Ramos (cell line): Measurements from ENCODE around the gene ADAM12.

Experiments
- in situ Hi-C: fragments of 300-500 bp; cut with MboI; formaldehyde crosslinking; loops from one replicate; pipeline ENCODE4 v1.14.3; 2022; ENCODE audit warnings: low sequenced_read_pairs; ENCODE audit not compliant: unreplicated experiment

Gene ADAM12

GRCh38 chr10:126128581-126128980, 259.7 kb downstream of the ADAM12 start:
- in situ Hi-C loops = no loop called here

GRCh38 chr10:126127481-126128029, 260.7 kb downstream of the ADAM12 start:
- in situ Hi-C loops = no loop called here

- in situ Hi-C loops = no loop called here
Observed at GRCh38 chr10:126126866-126127265, 261.4 kb downstream of the ADAM12 start.

GRCh38 chr10:126126023-126126422, 262.3 kb downstream of the ADAM12 start:
- in situ Hi-C loops = no loop called here

DNA sequence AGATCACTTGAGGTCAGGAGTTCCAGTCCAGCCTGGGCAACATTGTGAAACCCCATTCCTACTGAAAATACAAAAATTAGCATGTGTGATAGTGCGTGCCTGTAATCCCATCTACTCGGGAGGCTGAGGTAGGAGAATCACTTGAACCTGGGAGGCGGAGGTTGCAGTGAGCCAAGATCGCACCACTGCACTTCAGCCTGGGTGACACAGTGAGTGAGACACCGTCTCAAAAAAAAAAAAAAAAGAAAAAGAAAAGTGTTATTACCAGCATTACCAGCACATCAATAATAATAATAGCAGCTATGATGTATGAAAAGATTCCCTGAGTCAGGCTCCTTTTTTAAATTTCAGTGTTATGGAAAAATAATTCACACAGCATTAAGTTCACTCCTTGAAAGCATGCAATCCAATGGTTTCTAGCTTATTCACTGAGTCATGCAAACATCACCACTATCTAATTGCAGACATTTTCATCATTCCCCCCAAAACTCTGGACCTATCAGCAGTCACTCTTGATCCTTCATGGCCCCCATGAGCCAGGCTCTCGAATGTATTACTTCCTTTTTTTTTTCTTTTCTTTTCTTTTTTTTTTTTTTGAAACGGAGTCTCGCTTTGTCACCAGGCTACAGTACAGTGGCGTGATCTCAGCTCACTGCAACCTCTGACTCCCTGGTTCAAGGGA, 263.5 kb downstream of the ADAM12 start:
- in situ Hi-C loops = no loop called here

- in situ Hi-C loops = no loop called here
Observed at GRCh38 chr10:126124046-126124445, 264.2 kb downstream of the ADAM12 start.

DNA sequence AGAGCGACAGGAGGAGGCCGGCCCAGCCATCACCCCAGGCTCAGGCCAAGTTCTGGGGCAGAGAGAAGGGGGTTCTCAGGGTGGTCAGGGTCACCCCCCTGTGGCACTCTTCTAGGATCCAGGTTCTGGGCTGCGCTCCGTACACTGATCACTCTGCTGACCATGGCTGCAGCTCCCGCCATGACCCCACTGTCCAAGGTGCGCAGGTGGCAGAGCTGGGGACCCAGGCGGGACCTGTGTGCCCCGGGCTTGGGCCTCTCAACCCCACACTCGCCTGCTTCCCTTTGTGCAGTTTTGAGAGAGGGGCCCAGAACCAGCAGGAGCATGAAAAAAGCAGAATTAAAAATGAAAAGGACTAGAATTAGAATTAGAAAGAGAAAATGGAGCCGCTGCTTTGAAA, 264.8 kb downstream of the ADAM12 start:
- in situ Hi-C loops = no loop called here

- in situ Hi-C loops = no loop called here
Observed at GRCh38 chr10:126122881-126123280, 265.4 kb downstream of the ADAM12 start.

DNA sequence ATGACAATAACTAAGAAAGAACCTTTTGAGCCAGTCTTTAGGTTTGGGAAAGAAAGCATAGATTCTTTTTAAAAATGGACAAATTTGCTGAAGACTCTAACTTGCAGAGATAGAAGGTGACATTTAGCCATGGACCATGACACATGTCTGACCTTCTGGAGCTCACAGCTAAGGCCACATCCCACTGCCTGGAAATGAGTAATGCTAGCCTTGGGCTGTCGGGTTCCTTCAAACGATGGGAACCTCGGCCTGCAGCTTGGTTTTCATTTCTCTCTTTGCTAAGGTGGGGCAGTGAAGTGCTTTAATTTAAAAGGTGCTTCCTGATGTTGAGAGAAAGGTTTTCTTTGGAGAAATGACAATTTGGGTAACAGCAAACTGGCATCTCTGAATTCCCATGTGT, 268.7 kb downstream of the ADAM12 start:
- in situ Hi-C loops = no loop called here

GRCh38 chr10:126118476-126118875, 269.8 kb downstream of the ADAM12 start:
- in situ Hi-C loops = no loop called here

GRCh38 chr10:126117196-126117595, 271.1 kb downstream of the ADAM12 start:
- in situ Hi-C loops = no loop called here

- in situ Hi-C loops = no loop called here
Observed at GRCh38 chr10:126115886-126116285, 272.4 kb downstream of the ADAM12 start.

GRCh38 chr10:126114884-126115555, 273.3 kb downstream of the ADAM12 start:
- in situ Hi-C loops = no loop called here

- in situ Hi-C loops = no loop called here
Observed at GRCh38 chr10:126111516-126111915, 276.8 kb downstream of the ADAM12 start.

GRCh38 chr10:126110489-126111180, 277.6 kb downstream of the ADAM12 start:
- in situ Hi-C loops = no loop called here

- in situ Hi-C loops = no loop called here
Observed at GRCh38 chr10:126109893-126110292, 278.4 kb downstream of the ADAM12 start.

DNA sequence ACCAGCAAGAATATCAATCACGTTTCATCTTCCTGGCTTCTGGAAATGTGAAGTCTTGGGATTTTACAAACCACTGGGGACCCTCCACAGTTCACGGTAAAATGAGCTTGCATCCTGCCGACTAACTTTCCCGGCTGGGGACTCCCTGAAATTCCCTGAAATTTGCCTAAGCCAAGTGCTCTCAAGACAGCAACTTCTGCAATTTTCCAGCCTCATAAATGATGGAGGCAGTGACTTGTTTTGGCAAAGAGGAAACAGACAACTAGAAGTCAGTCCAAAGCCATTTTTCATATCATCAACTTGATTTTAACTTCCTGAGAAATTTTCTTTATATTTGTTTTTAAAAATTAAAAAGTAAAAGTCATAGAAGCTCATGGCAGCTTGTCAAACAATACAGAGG, 279.6 kb downstream of the ADAM12 start:
- in situ Hi-C loops = no loop called here

DNA sequence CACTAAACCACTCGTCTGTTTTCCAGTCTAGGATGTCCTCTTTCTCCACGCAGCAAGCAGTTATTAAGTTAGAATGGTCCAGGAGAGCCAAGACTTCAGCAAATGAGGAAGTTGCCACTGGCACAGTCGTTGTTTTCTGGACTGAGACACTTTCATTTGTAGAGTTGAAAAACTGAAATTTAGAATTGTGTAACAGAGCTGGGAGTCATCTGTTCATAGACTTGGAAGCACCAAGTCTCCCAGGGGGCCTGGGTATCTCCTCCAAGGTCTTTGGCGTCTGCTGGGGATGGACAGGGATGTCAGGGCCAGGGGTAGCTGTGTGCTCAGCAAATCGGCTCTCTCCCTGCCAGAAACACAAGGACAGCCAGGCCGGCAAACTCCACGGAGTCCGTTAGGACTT, 283.5 kb downstream of the ADAM12 start:
- in situ Hi-C loops = no loop called here

GRCh38 chr10:126102636-126103035, 285.6 kb downstream of the ADAM12 start:
- in situ Hi-C loops = no loop called here

DNA sequence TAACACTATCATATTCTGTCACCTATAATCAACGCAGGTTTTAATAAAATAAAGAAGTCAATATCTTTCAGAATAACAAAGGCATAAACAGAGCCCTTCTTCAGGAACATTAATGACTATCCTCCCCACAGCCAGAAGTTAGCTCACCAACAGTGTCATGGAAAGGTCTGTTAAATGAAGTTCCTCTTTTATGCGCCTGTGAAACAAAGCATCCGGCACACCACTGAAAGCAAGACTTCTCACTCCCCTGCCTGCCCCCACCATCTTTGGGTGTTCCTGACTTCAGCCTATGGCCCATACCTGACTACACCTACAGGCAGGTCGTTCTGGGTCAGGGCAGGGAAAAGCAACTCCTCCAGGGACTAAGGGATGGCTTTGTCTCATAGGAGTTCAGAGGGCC, 286.5 kb downstream of the ADAM12 start:
- in situ Hi-C loops = no loop called here

- in situ Hi-C loops = no loop called here
Observed at GRCh38 chr10:126101325-126101724, 287.0 kb downstream of the ADAM12 start.
